H54 (cell line): ENCODE measurements around the gene IFI30.
A peak's percentile ranks its signal among the peaks of the same experiment; 100 is the strongest.

Source experiments
- DNase-seq: peaks from one replicate; pipeline ENCODE4 v3.0.0; 2011; ENCODE audit warnings: low spot score, mixed read lengths; ENCODE audit not compliant: insufficient read length
- FAIRE-seq: peaks from 3 replicates; lab custom pipeline; 2011; peaks lifted over from hg19 to GRCh38; lab: Jason Lieb, UNC
- POLR2A ChIP-seq: IDR thresholded peaks from 2 replicates; pipeline ENCODE4 v1.6.1; 2011; ENCODE audit warnings: low read depth, mild to moderate bottlenecking, low read length

The IFI30 gene

GRCh38 chr19:18224525-18225354, 51.1 kb downstream of the IFI30 start:
- TF ChIP-seq POLR2A: no peak
- FAIRE-seq: peak; percentile 97
- peak; percentile 97 for DNase-seq

GRCh38 chr19:18225355-18225701, 51.7 kb downstream of the IFI30 start:
- FAIRE-seq (no peak), DNase-seq (no peak)
- no peak for TF ChIP-seq POLR2A

DNA sequence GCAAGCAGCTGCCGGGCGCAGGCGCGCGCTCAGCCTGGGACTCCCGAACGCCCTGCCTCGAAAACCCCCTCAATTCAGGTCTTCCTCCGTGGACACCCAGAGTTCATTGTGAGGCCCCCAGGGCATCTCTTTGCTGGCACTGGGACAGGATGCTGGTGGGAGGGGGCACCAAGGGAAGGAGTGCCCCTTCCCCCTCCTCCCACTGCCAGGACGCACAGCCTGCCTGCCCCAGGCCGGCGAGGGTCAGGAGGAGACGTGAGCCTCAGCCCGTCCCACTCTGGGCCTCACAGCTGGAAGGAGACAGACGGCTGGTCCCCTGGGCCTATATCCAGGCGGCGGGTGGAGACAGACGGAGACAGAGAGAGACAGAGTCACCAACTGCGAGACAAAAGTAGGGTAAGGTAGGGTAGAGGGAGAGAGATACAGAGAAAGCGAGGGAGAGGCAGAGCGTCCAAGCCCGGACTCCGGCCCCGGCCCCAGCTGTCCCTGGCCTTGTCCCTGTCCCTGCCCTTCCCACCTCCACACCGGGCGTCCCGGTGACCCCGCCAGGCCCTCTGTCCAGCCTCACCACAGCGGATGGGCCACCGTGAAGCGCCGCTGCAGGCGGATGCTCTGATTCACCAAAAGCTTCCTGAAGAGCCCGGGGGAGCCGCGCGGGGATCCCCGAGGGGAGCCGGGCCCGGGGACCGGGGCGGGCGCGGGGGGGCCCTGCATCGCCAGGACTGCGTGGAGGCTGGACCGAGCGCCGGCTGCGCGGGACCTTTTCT, 52.3 kb downstream of the IFI30 start, which contains the start of gene PDE4C:
Gene PDE4C (minus strand): TSS at position 737 of the 767 bp plus-strand sequence. CDS start 23 bp downstream, at position 714.
- DNase-seq (no peak), FAIRE-seq (no peak)

DNA sequence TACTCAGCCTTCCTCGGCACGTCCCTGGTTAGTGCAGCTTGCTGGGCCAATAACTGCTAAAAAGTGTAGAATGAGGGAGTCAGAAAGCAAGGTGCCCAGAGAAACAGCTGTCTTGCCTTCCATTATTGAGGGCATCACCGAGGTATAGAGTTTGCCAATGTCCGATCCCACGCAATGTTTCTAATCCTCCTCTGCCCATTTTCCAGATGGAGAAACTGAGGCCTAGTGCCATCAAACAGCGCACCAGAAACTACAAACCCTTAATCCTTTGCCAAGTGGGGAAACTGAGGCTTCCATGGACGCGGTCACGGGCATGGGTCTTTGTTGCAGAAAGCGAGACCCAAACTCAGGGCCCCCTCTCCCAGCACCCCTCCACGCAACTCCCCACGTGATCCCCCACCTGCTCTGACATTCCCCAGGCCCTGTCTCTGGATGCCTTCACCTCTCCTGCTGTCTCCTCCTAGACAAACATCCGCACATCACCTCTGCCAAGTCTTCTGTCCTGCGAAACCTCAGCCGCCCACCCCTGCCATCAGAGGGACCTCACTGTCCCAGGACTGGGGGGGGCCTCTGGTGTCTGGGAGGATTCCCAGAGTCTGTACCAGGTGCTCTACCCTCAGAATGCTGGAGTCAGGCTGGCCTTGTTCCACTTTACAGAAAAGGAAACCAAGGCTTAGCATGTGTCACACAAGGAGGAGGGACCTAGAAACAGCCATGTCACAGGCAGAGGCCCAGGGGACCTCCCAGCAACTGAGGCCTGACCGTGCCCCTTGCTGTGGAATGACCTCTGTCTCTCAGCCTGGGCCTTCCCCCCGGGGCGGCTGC, 53.6 kb downstream of the IFI30 start:
- no peak for TF ChIP-seq POLR2A
- FAIRE-seq (no peak), DNase-seq (no peak)

More for the DNA sequence above, 52.3 kb downstream of the IFI30 start, which contains the start of gene PDE4C:
- TF ChIP-seq POLR2A: no peak
